Breast epithelium (tissue), 3 donors: ENCODE data around the gene FAM222A.

ENCODE experiments used
- POLR2A ChIP-seq: fragments of 450-650 bp; IDR thresholded peaks from one replicate; pipeline ENCODE4 v1.6.1; 2016; ENCODE audit warnings: antibody characterized with exemption, mild to moderate bottlenecking, moderate library complexity
- POLR2AphosphoS5 ChIP-seq, 3 donors: sonication (generic); formaldehyde crosslinking; IDR thresholded peaks; one replicate each; pipeline ENCODE4 v1.6.1; 2017; ENCODE audit warnings: antibody characterized with exemption in 3 of 3
- TF ChIP-seq, protein P1 (sequence below), 3 donors: fragments of 450-650 bp; IDR thresholded peaks; one replicate each; pipeline ENCODE4 v1.5.1; 2016 to 2017; ENCODE audit warnings: antibody characterized with exemption in 3 of 3, mild to moderate bottlenecking in 3 of 3, moderate library complexity in 3 of 3

DNA sequence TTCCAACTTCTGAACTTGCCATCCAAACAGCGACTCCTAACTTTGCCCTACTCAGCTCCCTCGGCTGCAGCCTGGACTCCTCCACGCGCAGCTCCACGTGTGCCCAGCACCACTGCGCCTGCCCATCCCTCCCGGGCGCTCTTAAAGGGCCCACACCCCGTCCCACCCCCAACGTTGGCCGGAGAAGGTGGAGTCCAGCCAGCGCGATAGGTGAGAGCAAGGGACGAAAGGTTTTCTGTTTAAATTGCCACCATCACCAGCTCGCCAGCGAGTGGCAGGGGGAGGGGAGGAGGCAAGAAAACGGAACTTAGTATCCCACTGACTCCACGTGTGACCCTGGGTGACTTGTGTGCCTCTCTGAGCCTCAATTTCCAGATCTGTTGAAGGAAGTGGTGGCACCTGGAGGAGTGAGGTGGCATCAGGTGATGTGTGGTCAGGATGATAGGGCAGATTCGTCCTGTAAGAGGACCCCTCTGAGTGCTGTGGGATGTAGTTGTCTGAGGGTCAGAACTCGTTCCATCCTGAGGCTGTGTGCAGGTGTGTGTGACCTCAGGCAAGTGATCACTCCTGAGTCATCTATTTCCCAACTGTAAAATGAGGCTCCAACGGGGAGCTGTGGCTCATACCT, 59.9 kb downstream of the FAM222A start:
- TF ChIP-seq, protein P1, sequence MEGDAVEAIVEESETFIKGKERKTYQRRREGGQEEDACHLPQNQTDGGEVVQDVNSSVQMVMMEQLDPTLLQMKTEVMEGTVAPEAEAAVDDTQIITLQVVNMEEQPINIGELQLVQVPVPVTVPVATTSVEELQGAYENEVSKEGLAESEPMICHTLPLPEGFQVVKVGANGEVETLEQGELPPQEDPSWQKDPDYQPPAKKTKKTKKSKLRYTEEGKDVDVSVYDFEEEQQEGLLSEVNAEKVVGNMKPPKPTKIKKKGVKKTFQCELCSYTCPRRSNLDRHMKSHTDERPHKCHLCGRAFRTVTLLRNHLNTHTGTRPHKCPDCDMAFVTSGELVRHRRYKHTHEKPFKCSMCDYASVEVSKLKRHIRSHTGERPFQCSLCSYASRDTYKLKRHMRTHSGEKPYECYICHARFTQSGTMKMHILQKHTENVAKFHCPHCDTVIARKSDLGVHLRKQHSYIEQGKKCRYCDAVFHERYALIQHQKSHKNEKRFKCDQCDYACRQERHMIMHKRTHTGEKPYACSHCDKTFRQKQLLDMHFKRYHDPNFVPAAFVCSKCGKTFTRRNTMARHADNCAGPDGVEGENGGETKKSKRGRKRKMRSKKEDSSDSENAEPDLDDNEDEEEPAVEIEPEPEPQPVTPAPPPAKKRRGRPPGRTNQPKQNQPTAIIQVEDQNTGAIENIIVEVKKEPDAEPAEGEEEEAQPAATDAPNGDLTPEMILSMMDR (IDR thresholded peaks at IDR 0.05) = no peak
- TF ChIP-seq POLR2A = no peak
- no peak for TF ChIP-seq POLR2AphosphoS5 (IDR thresholded peaks at IDR 0.05)
